ENCODE results near the gene STAM.
"Not testable (repeated sequence)": the region's sequence is repeated elsewhere in the genome, so short reads cannot be mapped to it uniquely, and the experiment has no call there.

The STAM gene

DNA sequence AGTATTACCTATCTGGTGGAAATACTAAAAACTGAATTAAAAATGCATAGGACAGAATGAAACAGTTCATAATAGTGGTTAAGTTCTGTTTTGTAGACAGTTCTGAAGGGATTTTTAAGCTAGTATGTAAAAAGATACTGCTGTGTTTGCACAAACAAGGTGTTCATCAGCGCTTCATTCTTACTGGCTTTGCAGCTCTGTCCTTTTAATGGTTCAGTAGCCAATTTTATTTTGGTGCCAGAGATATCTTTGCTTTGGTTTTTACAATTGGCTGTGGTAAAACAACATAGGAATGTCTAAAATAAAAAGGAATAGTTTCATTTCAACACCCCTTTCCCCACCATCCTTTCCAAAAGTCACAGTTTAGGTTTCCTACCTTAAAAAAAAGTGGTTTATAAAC is 33.0 kb downstream of the STAM start:
- peak; percentile 58 for DNase-seq (ENCODE audit: low spot score)

DNA sequence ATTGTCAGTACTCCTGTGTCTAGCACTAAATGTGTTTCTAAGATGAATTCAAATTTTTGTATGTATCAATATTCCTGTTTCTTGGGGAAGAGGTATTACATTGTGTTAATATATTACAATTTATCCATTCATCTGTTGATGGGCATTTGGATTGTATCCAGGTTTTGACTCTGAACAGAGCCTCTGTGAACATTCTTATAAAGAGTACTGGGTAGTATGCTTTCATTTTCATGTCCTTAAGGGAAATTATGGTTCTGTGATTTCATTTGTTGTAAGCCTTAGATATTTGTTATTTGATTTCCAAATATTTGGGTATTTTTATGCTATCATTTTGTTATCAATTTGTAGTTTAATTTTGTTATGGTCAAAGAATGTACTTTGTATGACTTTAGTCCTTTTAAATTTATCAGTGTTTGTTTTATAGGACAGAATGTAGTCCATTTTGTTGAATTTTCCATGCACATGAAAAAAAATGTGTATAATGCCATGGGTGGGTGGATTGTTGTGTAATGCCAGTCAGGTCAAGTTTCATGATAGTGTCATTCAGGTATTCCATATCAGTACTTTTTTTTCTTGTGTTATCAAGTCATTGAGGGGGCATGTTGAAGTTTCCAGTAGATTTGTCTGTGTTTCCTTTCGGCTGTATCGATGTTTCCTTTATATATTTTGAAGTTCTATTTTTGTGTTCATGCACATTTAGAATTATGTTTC is 38.4 kb downstream of the STAM start:
- no peak for DNase-seq (ENCODE audit: low spot score)

DNA sequence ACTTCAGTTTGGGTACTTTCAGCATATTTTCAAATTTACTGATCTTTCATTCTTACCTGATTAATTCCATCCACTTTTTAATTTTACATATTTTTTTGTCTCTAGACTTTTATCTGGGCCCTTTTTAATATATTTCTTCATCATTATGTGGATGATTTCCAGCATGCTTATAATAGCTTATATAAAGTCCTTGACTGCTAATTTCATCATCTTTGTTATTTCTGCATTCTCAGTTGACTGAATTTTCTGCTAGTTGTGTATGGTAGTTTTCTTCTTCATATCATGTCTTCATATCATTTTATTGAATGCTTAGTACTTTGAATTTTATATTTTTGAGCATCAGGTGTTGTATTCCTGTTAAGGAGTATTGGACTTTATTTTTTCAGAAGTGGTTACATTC is 39.6 kb downstream of the STAM start:
- no peak for DNase-seq (ENCODE audit: low spot score)

DNA sequence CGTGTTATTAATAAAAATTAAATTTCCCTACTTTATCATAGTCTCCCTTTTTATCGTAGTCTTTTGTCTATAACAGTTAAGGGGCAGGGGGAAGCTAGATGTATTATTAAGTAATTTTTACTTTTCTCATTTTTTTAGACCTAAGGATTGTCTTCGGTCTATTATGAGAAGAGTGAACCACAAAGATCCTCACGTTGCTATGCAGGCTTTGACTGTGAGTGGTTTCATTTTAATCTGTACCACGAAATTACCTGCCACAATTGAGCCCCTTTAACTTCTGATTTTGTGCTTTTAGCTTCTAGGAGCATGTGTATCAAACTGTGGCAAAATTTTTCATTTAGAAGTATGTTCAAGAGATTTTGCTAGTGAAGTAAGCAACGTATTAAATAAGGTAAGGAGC is 40.6 kb downstream of the STAM start:
- DNase-seq (ENCODE audit: low spot score), result no peak

DNA sequence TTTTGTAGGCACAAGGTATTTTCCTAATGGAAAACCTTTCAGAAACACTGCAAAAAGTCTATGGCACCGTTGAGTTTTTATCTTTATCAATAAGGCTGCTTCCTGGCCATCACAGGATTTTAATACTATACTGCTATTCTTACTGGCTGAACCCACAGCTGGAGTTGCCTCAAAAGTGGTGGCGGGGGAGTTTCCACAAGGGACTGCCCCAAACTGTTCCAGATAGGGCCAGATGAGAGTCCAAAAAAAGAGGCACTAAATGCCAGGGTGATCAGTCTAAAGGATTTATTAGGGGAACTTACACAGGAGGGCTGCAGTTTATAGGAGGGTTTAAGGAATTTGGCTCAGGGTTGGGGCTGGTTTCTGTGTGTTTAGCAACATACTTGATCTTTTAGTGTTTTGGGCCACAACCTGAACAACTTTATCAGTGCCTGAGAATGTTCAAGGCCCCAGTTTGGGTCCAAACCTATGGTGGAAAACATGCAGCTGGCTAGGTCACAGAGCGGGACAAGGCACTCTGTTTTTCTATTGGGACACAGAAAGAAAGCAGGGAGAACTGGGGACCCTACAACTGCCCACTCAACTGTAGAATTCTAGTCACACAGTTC is 41.4 kb downstream of the STAM start:
- no peak for DNase-seq (ENCODE audit: low spot score)

DNA sequence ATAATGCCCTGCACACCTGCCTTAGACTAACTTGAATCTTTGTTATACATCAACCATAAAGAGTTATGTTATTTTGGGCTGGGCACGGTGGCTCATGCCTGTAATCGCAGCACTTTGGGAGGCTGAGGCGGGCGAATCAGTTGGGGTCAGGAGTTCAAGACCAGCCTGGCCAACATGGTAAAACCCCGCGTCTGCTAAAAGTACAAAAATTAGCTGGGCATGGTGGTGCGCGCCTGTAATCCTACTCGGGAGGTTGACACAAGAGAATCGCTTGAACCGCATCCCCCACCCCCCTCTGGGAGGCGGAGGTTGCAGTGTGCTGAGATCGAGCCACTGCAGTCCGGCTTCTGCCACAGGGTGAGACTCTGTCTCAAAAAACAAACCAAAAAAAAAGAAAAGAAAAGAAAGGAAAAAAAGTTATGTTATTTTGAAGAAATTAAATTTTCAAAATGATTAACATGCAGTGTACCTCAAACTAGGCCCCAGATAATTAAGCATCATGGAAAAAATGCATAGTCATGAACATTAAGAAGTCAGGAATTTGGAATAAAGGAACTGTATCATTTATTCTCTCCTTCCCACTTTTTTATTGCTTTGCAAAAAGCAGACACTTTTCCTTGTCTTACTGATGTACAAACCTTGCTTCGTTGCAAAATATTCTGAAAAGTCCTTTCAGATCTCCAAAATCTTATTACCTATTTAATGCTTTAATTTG is 43.3 kb downstream of the STAM start:
- DNase-seq (ENCODE audit: low spot score), result no peak

DNA sequence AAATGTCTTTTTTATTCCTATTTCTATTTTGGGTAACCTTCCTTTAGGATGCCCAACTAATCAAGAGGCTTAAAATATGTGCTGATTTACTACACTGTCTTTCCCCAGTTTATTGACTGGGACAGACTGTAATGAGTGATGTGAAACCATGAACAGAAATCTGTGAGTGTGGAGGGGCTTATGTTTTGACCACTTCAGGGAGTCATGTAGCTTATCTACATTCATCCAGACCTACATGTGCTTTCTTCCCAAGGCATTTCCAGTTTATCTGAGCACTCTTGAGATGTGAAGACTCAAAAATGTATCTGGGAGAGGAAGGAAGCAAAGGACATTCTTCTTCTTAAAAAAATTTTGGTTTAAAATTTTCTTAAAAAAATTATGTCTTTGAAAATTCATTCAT is 45.2 kb downstream of the STAM start:
- no peak for DNase-seq (ENCODE audit: low spot score)

DNA sequence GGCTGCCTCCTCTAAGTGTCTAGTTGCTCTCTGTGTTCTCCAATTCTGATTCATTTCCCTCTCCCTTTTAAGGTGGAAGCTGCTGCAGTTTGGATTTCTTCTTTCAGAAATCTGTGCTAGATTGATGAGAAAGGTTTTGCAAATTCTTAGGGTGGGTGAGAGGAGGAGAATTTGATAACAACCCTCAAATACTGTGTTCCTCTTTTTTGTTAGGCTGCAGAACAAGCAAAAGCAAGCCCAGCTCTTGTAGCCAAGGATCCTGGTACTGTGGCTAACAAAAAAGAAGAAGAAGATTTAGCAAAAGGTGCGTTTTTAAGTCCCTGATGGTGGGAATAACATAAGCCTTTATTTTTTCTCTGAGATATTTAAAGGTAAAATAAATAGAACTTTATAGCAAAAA is 49.1 kb downstream of the STAM start:
- DNase-seq (ENCODE audit: low spot score), result no peak

DNA sequence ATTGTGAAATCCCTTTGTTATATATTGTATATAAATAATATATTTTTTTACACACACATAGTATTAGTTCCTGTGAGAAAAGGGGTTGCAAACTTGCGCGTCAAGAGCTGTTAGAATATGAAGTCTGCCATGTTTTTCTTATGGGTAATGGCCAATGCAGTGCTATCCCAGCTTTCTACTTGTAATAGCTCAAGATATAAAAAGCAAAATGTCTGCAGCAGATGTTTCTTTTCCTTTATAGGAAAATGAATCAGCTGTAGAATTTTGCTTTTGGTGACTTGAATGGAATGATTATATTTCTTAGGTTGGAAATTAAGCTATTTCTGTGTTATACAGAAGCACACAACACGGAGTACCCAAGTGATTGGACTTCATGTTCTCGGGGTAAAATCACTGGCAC is 54.7 kb downstream of the STAM start:
- DNase-seq (ENCODE audit: low spot score), result no peak

DNA sequence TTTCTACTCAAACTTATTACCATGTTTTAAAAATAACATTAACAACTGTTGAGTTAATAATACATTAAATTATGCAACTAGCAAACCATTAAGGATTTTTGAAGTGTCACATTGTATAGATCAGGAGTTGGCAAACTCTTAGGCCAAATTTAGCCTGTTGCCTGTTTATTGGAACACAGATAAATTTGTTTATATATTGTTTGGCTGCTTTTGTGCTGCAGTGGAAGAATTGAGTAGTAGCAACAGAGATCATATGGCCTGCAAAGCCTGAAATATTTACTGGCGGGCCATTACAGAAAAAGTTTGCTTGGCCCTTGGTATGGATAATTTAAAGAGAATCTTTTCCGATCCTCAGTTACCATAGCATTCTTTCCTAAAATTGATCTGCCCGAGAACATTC is 57.4 kb downstream of the STAM start:
- DNase-seq (ENCODE audit: low spot score), result no peak

DNA sequence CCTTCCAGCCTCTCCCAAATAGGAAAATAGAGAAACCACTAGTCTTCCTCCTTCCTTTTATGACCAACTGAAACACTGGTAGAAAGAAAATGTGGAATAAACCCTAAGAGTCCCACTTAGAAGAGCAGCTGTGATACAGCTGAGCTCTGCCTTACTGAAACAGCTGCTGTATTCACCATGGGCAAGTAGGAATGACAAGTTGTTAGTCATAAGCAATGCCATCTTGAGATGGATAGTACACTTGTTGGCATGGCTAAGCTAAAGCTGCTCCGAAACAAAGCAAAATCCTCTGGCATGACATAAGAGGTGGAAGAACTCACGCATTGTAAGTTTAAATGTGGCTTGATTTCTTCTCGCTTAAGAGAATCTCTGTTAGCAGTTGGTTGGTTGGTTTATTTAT is 59.8 kb downstream of the STAM start:
- DNase-seq (ENCODE audit: low spot score), result no peak

DNA sequence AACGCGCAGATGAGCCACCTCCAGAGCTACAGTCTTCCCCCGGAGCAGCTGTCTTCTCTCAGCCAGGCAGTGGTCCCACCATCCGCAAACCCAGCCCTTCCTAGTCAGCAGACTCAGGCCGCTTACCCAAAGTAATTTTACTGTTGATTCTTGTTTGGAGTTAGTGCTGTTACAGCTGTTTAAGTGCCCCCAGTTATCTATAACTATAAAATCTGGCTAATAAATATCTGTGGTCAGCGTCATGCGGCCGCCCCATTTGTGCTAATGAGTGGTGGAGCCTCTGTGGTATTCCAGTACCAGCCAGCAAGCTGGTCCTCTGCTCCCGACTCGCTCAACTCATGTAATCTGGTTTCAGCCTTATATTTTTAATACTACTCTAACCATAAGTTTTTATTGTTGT is 64.9 kb downstream of the STAM start:
- no peak for DNase-seq (ENCODE audit: low spot score)

DNA sequence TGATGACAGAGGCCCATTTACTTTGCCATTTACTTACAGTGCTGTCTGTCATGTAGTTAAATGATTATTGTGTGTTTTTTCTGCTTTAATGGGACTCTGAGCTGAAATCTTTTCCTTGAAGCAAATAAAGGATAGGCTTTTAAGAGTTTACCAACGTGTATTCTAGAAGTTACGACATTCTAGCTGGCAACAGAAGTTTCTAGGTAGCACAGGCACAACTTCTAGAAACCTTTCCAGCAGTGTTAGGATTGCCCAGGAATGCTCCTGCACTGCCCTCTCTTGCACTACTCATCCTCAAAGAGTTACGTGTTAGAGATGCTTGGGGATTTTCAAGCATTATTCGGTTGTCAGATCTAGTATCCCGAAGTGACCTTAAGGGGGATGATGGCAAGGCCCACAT is 65.5 kb downstream of the STAM start:
- no peak for DNase-seq (ENCODE audit: low spot score)

DNA sequence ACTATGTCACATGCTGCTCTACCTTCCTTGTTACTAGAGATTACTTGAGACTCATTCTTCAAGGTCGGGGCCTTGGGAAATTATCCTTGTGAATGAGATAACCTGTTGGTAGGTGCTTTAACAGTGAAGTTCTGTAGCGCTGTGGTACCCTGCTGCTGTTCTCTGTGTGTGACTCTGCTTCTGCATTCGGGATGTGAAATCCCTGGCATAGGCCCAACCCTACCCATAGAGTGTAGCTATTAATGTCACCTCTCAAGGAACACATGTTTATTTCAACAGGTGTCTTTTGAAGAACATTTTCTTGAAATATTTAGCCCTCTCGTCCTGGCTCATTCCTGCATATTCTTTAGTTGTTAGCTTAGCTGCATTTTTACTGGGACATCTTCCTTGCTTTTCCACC is 66.2 kb downstream of the STAM start:
- no peak for DNase-seq (ENCODE audit: low spot score)

DNA sequence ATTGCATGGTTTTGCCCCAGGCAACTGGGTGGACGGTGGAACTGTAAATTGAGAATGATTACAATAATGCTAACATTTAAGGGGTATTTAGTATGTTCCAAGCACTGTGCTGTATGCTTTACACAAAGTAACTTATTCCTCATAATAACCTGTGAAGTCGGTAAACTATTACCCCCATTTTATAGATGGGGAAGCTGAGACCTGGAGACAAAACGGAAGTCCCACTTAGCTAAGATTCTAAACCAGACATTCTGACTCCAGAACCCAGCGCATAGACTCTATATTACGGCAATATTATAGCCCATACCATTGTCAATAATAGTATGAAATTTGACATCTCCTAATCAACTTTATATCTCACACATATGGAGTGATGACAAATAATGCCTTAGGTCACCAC is 68.1 kb downstream of the STAM start:
- DNase-seq (ENCODE audit: low spot score), result no peak

DNA sequence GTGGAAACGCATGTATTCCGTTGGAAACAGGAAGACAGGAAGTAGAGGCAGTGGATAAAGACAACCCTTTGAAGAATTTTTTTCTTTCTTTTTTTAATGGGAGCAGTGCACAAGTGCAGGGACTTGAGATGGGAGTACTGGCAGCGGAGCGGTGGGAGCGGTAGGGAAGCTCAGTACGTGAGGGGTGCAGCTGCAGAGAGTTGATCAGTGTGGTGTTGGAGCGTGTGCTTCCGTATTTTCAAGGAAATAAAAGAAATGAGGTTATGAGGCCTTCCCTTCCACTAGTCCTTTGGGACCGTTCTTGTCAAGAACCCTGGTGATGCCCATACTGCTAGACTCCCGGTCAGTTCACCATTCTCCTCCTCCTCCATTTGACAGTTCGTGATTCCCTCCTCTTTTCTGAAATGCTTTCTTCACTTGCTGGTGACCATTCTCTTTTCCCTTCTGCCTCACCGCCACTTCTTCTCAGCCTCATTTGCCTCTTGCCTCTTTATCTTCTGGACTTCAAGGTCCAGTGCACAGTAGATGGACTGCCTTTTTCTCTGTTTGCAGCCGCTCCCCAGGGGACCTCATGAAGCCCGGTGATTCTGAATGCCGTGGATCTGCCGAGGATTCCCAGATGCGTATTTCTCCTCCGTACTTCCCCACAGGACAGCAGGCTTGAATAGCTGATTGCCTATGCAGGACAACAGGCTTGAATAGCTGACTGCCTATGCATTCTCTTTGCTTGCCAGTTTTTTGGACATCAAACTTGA is 68.9 kb downstream of the STAM start:
- peak; percentile 75 for DNase-seq (ENCODE audit: low spot score)

DNA sequence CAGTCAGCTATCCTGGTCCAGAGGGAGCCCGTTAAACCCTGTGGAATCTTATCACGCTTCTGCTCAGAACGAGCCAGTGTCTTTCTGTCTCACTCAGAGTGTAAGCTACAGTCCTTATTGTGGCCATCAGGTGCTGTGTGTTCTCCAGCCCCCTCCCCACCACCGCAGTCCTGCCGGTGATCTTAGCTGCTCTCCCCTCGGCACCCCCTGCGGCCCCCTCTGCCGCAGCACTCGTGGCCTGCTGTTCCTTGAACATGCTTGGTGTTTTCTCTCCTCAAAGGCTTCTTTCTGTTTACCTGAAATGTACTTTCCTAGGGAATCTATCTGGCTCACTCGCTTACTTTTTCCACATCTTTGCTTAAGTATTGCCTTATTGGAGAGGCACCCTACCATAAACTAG is 69.8 kb downstream of the STAM start:
- no peak for DNase-seq (ENCODE audit: low spot score)

DNA sequence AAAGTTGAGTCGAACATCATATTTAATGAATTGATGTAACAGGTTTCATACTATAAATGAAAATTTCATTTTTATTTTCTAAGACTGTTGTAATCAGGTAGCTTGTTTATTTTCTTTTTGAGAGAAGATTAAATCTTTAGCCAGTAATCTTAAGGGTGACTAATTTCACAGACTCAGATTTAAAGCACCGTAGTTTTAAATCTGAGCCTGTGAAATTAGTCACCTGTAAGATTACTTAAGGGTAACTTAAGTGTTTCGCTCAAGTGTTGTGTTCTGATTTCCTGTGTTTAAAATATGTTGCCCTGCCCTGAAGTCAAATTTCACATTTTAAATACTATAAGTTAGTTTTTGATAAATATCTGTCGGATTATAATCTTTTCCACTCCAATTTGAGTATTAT is 72.2 kb downstream of the STAM start:
- DNase-seq (ENCODE audit: low spot score), result no peak

DNA sequence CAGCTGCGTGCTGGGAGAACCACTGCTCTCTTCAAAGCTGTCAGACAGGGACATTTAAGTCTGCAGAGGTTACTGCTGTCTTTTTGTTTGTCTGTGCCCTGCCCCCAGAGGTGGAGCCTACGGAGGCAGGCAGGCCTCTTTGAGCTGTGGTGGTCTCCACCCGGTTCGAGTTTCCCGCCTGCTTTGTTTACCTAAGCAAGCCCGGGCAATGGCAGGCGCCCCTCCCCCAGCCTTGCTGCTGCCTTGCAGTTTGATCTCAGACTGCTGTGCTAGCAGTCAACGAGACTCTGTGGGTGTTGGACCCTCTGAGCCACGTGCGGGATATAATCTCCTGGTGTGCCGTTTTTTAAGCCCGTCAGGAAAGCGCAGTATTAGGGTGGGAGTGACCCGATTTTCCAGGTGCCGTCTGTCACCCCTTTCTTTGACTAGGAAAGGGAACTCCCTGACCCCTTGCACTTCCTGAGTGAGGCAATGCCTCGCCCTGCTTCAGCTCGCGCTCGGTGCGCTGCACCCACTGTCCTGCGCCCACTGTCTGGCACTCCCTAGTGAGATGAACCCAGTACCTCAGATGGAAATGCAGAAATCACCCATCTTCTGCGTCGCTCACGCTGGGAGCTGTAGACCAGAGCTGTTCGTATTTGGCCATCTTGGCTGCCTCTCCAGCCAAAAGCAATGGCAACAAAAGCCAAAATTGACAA is 78.5 kb downstream of the STAM start:
- not testable (repeated sequence) for DNase-seq (ENCODE audit: low spot score)

DNA sequence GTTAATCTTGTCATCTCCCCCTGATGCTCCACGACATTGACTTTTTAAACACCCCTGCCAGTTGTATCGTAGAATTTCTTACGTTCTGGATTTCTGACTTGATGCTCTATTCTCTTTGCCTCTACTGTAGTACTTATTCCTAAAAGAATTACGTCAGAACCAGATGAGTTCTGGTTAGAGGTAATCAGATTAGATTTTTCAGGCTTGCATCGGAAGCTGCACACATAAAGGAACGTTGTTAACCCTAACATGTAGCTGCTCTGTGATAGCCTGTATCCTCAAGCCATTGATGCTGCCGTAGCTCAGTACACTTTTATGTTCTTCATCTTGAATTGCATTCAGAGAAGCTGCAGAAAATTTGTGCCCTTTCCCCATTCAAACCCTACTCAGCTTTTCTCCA is 81.8 kb downstream of the STAM start:
- no peak for DNase-seq (ENCODE audit: low spot score)

DNA sequence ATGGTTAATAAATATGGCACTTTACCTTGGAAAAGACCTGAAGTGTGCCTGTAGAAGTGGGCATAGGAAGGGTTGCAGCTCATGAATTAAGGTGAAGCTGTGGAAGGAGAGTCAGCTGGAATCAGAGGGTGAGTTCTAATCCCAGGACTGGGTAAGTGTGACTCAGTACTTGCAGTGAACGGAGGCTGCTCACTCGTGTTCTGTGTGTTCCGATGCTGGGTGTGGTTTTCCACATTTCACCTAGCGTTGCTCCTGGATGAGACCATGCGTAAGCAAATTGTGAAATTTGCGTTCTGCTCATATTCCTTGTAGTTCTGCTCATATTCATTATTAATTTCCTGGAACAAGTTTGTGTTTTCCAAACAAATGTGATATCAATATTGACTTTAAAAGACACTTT is 85.7 kb downstream of the STAM start:
- no peak for DNase-seq (ENCODE audit: low spot score)

DNA sequence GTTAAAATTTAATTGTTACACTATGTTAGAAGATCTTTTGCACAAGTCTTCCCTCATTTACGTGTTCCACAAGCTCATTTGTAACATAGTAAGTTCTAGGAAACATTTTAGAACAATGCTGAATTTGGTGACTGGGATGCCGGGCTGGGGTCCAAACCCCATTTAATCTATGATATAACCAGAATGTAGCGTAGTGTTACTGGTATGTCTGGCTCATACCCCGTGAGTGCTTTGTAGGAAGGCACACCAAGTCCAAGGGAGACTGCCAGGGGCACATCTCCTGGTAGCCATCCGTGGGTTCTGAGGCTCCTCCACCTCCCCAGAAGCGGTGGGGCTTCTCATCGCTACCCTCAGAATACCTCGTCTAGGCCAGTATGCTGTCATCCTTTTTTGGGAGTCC is 86.7 kb downstream of the STAM start:
- no peak for DNase-seq (ENCODE audit: low spot score)

All from cerebellar cortex (tissue), 1 donor.